Activated CD4-positive, alpha-beta memory T cell treated with anti-CD3 and anti-CD28 coated beads, Interleukin-2, amount 10 ng/mL, durations not matched to agents 7 days and 5 days (primary cell): ENCODE measurements around the gene ACCS. TPM values are rescaled to one million over a fixed set of nuclear protein-coding genes. Genes with fewer than 3 reads are reported as not detected.

Source experiments
- CTCF ChIA-PET: fragments of 350-600 bp; sonication (Branson Sonifier 250); formaldehyde crosslinking; loops from one replicate; lab custom pipeline; 2021; ENCODE audit warnings: antibody characterized with exemption, inconsistent platforms; lab: Charles Lee
- POLR2A ChIA-PET: fragments of 350-600 bp; sonication (Branson Sonifier 250); formaldehyde crosslinking; loops from one replicate; lab custom pipeline; 2021; ENCODE audit warnings: antibody characterized with exemption; lab: Charles Lee
- DNase-seq: peaks from one replicate; pipeline ENCODE4 v3.0.0-alpha.2; 2020
- H3K27ac Mint-ChIP-seq: one replicate; pipeline ENCODE4 v1.8.0; 2021; ENCODE audit warnings: mild to moderate bottlenecking, mixed read lengths
- H3K27me3 Mint-ChIP-seq: one replicate; pipeline ENCODE4 v1.8.0; 2021; ENCODE audit warnings: mixed read lengths
- H3K36me3 Mint-ChIP-seq: one replicate; pipeline ENCODE4 v1.8.0; 2021; ENCODE audit warnings: low read depth, mixed read lengths
- H3K4me1 Mint-ChIP-seq: one replicate; pipeline ENCODE4 v1.8.0; 2021; ENCODE audit warnings: mixed read lengths
- H3K4me3 Mint-ChIP-seq: one replicate; pipeline ENCODE4 v1.8.0; 2021; ENCODE audit warnings: mild to moderate bottlenecking, mixed read lengths
- H3K9me3 Mint-ChIP-seq: one replicate; pipeline ENCODE4 v1.8.0; 2021; ENCODE audit warnings: mixed read lengths
- total RNA-seq, 2 experiments: library from RNA; stranded (reverse); gene quantifications; one replicate each; pipeline ENCODE4 v1.2.3, GENCODE V29; 2021

ACCS gene
- total RNA-seq, 2 experiments from 2014 or later, result 38.8 to 41.1 TPM

- Mint-ChIP-seq H3K4me1 (no peaks in the 10 kb centered on the region), H3K27ac (no peak overlapping the region), H3K27me3 (no peaks in the 10 kb centered on the region), H3K36me3 (peaks cover 38% of the 10 kb centered on the region), H3K9me3 (no peaks in the 10 kb centered on the region), H3K4me3 (no peak overlapping the region)
- CTCF ChIA-PET, result interaction anchor here (0.6 kb wide), 1 partner anchor 155 kb away, joined by 3 read pairs; no protein-coding TSS in a partner anchor
- no peak for DNase-seq
- POLR2A ChIA-PET, result no interaction called here
These were observed 64.7 kb downstream of the ACCS start for GRCh38 chr11:44130751-44131150.

GRCh38 chr11:44133335-44133946 lies 67.4 kb downstream of the ACCS start:
- CTCF ChIA-PET, result interaction anchor here (0.5 to 1.7 kb wide), 8 partner anchors 11 to 404 kb away, joined by 3 to 6 read pairs (median 3); partner anchors contain the start of gene EXT2
- Mint-ChIP-seq H3K4me1 (no peaks in the 10 kb centered on the region), H3K9me3 (no peaks in the 10 kb centered on the region), H3K4me3 (no peak overlapping the region), H3K27me3 (no peaks in the 10 kb centered on the region), H3K27ac (no peak overlapping the region), H3K36me3 (peaks cover 24% of the 10 kb centered on the region)
- POLR2A ChIA-PET, result no interaction called here
- DNase-seq, result no peak

Other genes starting within 250 kb of the ACCS start
- 10 to 100 TPM; 25.4 to 32.0 TPM for gene ALKBH3, start 185.4 kb upstream of the ACCS start, total RNA-seq
- under 1 TPM in 1 of 2 experiments, not detected in 1; 0.20 TPM for gene C11orf96, start 123.6 kb upstream of the ACCS start, total RNA-seq
- not detected for gene ACCSL, start 18.3 kb upstream of the ACCS start, total RNA-seq
- 10 to 100 TPM; 24.5 to 26.0 TPM for gene EXT2, start 29.4 kb downstream of the ACCS start, total RNA-seq
- not detected for gene ALX4, start 243.9 kb downstream of the ACCS start, total RNA-seq